Adipocyte (in vitro differentiated cells): ENCODE measurements around the gene ABHD15.

Experiments
- DNase-seq: peaks from one replicate; pipeline ENCODE4 v3.0.0-alpha.2; 2015; ENCODE audit warnings: low read depth
- H3K27me3 ChIP-seq: replicated peaks from 2 replicates; pipeline ENCODE4 v1.7.0; 2013; ENCODE audit warnings: mild to moderate bottlenecking, low read length, moderate library complexity; ENCODE audit not compliant: control insufficient read depth, insufficient read depth
- H3K36me3 ChIP-seq: 2 replicates; pipeline ENCODE4 v1.7.0; 2013; ENCODE audit warnings: low read length, mild to moderate bottlenecking, moderate library complexity; ENCODE audit not compliant: control insufficient read depth, insufficient read depth, severe bottlenecking
- H3K4me1 ChIP-seq: 2 replicates; pipeline ENCODE4 v1.7.0; 2013; ENCODE audit warnings: mild to moderate bottlenecking, low read length, moderate library complexity; ENCODE audit not compliant: control insufficient read depth, insufficient read depth
- H3K4me3 ChIP-seq: 2 replicates; pipeline ENCODE4 v1.7.0; 2013; ENCODE audit warnings: mild to moderate bottlenecking, low read length, moderate library complexity
- H3K9ac ChIP-seq: 2 replicates; pipeline ENCODE4 v1.7.0; 2013; ENCODE audit warnings: mild to moderate bottlenecking, low read length, moderate library complexity
- H3K9me3 ChIP-seq: 2 replicates; pipeline ENCODE4 v1.7.0; 2013; ENCODE audit warnings: mild to moderate bottlenecking, low read length, moderate library complexity; ENCODE audit not compliant: control insufficient read depth

ABHD15 gene

DNA sequence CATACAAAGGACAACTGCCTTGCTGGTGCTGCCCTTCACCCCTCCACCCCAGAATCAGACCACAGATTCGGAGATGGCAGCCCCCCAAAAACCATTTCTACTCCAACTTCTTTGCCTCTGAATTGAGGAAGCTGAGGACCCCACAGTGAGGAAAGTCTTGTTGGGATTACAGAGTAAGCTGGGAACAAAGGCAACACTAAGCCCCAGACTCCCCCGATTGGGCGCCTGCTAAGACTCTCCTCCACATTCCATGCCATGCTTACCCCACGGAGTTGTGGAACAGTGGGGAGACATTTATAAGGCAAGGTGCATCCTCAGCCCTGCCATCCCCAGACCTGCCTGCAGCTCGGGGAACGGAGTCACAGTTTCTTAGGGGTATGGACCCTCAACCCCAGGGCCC is 20.8 kb upstream of the ABHD15 start:
- DNase-seq = no peak
- Histone ChIP-seq H3K27me3 (no peaks in the 10 kb centered on the region), H3K4me3 (peak overlapping the region; percentile 90), H3K9me3 (no peaks in the 10 kb centered on the region), H3K4me1 (peaks cover 47% of the 10 kb centered on the region), H3K9ac (peak overlapping the region; percentile 91), H3K36me3 (peaks cover 5% of the 10 kb centered on the region)

DNA sequence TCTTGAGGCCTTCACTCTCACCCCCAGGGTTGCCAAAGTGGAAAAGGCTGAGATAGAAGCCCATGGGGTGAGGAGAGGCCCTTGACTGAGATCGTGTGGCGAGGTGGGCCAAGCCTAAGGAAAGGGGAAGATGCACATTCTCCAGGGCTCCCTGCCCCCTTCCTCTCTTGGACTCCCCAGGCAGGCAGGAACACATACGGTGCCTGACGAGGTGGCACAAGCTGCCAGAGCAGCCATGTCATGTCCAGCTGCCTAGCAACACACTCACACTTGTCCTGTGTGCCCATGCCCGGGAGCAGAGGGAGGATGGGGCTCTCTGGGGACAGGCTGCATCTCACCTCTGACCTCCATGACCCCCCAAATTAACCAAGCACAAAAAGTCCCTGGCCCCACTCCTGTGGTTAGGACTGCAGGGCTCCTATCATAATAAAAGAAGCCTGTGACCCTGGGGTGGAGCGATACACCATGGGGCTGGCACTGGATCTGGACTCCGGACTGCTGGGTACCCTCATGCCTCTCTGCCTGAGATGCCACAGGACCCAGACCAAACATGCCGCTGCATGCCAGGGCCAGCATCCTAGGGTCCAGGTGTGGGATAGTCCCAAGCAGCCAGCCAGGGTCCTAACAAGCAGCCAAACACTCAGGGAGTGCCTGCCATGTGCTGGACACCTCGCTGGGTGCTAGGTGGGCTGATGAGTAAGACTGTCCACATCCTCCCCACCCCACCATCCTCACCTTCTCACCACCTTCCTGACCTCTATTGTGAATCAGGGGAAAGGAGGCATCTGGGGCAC is 20.0 kb upstream of the ABHD15 start:
- H3K4me3 ChIP-seq = no peak overlapping the region
- peaks cover 40% of the 10 kb centered on the region for H3K4me1 ChIP-seq
- peaks cover 12% of the 10 kb centered on the region for H3K36me3 ChIP-seq
- H3K27me3 ChIP-seq = no peaks in the 10 kb centered on the region
- peak overlapping the region; percentile 91 for H3K9ac ChIP-seq
- DNase-seq = no peak
- H3K9me3 ChIP-seq = no peaks in the 10 kb centered on the region

DNA sequence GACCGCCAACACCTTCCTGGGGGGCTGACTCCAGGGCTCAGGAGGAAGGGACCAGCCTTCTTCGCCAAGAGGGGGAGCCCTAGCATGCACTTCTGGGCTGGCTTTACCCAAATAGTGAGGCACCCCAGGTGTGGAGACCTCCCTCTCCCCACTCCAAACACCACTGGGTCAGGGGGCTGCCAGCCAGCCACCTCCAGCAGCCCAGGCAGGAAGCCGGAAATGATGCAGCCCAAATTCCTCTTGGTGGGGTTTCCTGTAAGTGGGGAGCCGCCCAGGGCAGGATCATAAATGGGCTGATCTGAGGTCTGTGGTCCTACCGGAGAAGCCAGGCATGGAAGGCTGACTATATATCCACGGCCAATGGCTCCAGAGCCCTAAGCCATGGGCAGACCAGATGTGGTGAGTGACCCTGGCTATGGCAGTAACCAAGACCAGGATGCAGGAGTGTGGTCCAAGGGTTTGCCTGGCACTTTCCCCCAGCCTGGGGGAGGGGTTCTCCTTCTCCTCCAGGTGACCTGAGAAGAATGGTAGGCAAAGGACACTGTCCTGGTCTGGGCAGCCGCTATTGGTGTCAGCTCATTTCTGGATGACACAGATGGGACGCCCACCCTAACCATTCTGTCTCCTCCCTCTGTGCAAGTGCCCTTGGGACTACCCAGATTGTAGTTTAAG is 18.4 kb upstream of the ABHD15 start:
- Histone ChIP-seq H3K9me3 (no peaks in the 10 kb centered on the region), H3K27me3 (no peaks in the 10 kb centered on the region), H3K4me3 (no peak overlapping the region), H3K4me1 (peaks cover 23% of the 10 kb centered on the region), H3K9ac (no peak overlapping the region), H3K36me3 (peaks cover 21% of the 10 kb centered on the region)
- no peak for DNase-seq

DNA sequence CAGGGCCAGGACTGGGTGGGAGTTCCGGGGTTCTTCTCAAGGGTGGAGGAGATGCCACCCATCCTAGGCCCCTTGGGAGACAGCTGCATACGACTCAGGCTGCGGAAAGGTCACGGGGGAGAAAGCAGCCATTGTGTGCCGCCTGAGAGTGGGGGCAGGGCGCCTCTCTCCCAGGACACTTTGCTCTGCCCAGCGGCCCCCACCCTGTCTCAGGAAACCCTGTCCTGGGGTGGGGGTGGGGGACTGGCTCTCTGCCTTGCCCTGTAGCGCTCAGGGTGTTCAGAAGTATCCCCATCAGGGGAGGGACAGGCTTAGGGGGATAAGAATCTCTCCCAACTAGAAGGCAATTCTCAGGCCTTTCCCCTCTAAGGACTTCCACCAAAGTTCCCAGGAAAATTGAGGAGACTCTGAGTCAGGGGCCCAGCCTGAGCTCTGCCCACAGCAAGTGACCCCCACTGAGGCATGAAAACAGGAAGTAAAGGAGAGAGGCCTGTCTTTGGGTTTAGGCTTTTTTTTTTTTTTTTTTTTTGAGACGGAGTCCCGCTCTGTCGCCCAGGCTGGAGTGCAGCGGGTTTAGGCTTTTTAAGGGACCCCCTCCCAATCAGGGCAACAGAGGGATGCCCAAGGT is 17.7 kb upstream of the ABHD15 start:
- no peaks in the 10 kb centered on the region for H3K27me3 ChIP-seq
- H3K4me3 ChIP-seq = no peak overlapping the region
- peaks cover 21% of the 10 kb centered on the region for H3K36me3 ChIP-seq
- no peak overlapping the region for H3K9ac ChIP-seq
- DNase-seq = no peak
- no peaks in the 10 kb centered on the region for H3K9me3 ChIP-seq
- peaks cover 18% of the 10 kb centered on the region for H3K4me1 ChIP-seq

DNA sequence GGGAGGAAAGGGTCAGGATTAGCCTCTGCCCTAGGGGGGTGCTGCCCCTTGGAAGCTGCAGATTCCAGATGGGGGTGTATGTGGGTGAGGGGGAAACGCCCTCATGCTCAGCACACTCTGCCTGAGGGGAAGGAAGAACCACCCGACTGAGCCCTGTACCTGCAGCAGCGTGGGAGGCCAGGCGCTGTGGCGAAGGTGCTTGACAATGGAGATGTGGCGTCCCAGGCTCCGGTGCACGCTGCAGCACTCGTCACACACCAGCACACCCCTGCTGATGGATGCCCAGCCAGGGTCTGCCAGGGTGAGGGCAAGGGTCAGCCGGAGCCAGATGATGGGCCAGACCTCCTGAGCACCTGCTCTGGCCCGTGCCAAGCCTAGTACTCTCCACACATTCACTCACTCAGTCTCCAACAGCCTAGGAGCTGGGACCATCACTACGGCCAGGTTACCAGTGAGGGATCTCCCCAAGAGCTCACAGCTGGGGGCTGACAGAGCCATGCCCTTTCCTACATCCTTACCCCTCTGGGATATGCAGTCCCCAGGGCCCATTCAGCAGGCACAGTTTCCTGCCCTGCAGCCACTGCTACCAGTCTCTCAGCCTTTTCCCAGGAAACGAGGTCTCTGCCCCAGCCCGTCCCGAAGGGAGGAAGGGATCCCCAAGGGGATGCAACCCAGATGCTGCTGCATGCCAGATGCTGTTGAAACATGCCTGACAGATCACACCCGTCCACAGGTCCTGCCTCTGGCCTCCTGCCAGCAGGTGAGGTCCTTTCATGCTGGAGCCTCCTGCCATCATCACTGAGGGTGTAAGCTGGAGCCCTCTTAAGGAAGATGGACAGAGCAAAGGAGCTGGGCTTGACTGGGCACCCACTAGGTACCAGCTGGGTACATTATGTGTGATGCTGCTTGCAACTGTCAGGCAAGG is 16.7 kb upstream of the ABHD15 start:
- H3K36me3 ChIP-seq = peaks cover 25% of the 10 kb centered on the region
- no peaks in the 10 kb centered on the region for H3K27me3 ChIP-seq
- peaks cover 17% of the 10 kb centered on the region for H3K4me1 ChIP-seq
- DNase-seq = no peak
- no peak overlapping the region for H3K4me3 ChIP-seq
- no peaks in the 10 kb centered on the region for H3K9me3 ChIP-seq
- H3K9ac ChIP-seq = no peak overlapping the region

DNA sequence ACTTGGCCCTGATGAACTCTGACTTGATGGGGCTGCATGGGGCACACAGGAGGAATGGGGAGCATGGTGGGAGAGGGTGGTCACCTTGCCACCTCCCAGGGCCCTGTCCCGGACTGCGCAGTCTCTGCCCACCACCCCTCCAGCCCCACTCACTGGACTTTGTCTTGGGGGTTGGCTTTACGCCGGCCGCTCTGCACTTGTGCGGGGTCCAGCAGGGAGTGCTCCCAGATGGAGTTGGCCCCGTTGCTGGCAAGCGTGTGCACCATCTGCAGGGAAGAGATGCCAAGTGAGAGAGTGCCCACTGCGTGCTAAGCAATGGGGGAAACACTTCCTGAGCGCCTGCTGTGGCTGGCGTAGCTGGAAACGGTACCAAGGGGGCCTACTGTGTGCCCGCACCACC is 15.9 kb upstream of the ABHD15 start:
- Histone ChIP-seq H3K27me3 (no peaks in the 10 kb centered on the region), H3K36me3 (peaks cover 25% of the 10 kb centered on the region), H3K4me3 (no peak overlapping the region), H3K9ac (no peak overlapping the region), H3K4me1 (peaks cover 9% of the 10 kb centered on the region), H3K9me3 (no peaks in the 10 kb centered on the region)
- no peak for DNase-seq

DNA sequence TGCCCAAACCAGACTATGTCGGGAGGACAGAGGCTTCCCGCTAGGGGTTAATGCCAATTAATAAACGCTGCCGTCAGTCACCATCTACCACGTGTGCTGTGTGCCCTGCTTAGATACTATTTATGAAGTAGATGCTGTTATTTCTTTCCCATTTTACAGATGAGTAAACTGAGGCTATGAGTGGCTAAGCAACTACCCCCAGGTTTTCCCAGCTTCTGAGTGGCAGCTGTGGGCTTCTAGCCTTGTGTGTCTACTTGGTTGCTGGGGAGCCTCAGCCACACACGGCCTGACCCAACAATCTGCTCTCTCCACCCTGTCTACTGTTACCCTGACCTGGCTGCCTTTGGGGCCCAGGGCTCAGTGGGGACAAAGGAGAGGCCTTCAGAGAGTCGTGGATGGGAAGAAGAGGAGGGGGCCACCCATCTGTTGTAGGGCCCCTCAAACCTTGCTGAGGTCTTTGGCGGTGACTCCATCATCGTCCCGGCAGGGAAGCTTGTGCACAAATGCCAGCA is 15.5 kb upstream of the ABHD15 start:
- Histone ChIP-seq H3K4me1 (peaks cover 5% of the 10 kb centered on the region), H3K9ac (no peak overlapping the region), H3K36me3 (peaks cover 25% of the 10 kb centered on the region), H3K4me3 (no peak overlapping the region), H3K9me3 (no peaks in the 10 kb centered on the region), H3K27me3 (no peaks in the 10 kb centered on the region)
- DNase-seq = no peak

DNA sequence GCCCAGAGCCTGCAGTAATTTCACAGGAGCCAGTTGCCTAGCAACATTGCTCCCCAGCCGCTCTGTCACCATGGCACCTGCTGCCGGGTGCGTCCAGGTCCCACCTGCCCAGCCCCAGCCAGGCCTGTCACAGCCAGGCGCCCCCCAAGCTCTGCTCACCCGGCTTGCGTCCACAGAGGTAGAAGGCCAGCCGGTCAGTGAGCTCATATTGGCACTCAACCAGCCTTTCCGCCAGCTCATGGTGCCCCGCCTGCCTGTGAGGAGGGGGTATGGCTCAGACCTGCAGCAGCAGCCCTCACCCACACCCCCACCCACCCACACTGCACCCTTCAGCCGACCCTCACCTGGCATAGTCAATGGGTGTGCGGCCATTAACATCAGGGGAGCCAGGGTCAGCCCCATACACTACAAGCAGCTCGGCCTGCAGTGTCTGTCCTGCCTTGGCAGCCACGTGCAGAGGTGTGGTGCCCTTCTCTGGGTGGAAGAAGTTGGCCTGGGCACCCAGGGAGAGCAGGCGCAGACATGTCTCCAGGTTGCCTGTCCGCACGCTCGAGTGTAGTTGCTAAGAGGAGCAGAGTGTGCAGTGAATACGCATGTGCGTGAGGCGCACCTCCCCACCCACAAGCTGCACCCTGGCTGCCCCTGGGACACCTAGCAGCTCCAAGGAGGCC is 14.9 kb upstream of the ABHD15 start:
- DNase-seq = no peak
- Histone ChIP-seq H3K9me3 (no peaks in the 10 kb centered on the region), H3K4me3 (no peak overlapping the region), H3K36me3 (peaks cover 31% of the 10 kb centered on the region), H3K4me1 (no peaks in the 10 kb centered on the region), H3K9ac (no peak overlapping the region), H3K27me3 (no peaks in the 10 kb centered on the region)

DNA sequence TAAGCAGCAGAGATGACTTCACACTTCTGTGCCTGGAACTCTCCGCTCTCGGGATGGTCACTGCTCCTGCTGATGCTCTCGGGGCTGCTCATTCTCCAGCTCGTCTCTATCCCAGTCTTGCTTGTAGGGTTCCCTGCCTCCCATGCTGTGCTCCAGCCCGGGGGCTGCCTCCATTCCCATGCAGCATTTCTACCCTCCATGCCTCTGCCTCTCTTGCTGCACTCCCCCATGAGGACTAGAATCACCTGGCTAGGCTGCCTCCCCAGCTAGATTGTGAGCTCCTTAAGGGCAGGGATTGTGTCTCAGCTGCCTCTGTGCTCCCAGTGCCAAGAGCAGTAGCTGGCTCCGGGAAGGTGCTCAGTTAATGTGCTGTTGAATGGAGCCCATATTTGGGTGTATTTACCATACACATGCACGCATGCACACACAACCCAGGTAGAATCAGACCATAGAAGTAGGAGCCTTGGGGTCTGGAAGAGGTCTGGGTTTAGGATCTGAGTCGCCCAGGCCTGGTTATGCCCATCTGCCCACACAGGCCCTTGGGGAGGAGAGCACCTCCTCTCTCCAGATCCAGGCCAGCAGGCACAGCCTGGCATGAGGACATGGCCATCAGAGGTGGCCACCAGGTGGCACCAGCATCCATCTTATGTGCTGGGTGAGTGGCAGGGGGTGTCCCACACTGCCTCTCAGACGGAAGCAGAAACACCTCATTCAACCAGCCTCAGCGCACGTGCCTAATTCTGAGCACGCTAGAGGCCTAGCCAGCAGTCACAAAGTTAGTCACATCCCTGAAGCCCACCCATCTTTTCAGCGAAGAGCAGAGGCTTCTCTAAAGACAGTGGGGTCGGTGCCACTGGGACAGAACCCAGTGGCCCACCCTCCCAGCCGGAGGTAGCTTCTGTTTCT is 13.3 kb upstream of the ABHD15 start:
- Histone ChIP-seq H3K9me3 (no peaks in the 10 kb centered on the region), H3K4me3 (no peak overlapping the region), H3K36me3 (peaks cover 47% of the 10 kb centered on the region), H3K27me3 (no peaks in the 10 kb centered on the region), H3K9ac (no peak overlapping the region), H3K4me1 (no peaks in the 10 kb centered on the region)
- DNase-seq = peak; percentile 88
